GM21786 (cell line): ENCODE data around the gene KCTD19.

Experiments
- ATAC-seq: cut with Tn5 transposase; IDR thresholded peaks from one replicate; pipeline ENCODE4 v1.9.1; 2021; ENCODE audit not compliant: unreplicated experiment

Gene KCTD19

GRCh38 chr16:67283826-67284555 is 42.5 kb downstream of the KCTD19 start:
- no peak for ATAC-seq

GRCh38 chr16:67283039-67283825 is 43.3 kb downstream of the KCTD19 start:
- no peak for ATAC-seq

- ATAC-seq: no peak
These were observed 44.1 kb downstream of the KCTD19 start for GRCh38 chr16:67282447-67282805.

DNA sequence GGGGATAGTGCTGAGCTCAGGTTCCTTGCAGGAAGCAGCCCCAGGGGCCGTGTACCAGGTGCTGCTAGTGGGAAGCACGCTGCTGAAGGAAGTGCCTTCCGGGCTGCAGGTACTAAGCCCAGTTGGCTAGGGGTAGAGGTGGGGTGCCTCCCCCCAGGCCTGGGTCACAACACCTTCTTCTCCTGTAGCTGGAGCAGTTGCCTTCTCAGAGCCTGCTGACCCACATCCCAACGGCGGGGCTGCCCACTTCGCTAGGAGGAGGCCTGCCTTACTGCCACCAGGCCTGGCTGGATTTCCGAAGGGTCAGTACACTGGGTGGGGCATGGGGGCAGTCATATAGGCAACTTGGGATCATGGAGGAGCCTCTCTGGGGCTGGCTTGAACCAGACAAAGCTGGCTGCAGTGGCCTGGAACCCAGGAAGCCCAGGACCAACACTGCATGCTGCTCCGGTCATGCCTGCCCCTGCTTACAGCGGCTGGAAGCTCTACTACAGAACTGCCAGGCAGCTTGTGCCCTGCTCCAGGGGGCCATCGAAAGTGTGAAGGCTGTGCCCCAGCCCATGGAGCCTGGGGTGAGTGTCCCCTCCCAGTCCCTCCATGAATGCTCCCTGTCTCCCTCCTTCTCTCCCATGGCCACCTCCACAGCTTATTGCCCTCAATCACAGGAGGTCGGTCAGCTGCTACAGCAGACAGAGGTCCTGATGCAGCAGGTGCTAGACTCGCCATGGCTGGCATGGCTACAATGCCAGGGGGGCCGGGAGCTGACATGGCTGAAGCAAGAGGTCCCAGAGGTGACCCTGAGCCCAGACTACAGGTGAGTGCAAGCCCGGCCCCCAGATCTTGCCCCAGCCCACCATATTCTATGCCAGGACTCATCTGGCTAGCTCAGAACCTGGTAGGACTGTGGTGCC is 44.8 kb downstream of the KCTD19 start:
- no peak for ATAC-seq

GRCh38 chr16:67280090-67281015 is 46.2 kb downstream of the KCTD19 start:
- no peak for ATAC-seq

GRCh38 chr16:67279296-67280089 is 47.0 kb downstream of the KCTD19 start, which contains the start of gene PLEKHG4:
TSS of gene PLEKHG4 (plus strand) at chr16:67279532. CDS start at chr16:67280045, 513 bp downstream.
- peak; percentile 69 for ATAC-seq

- ATAC-seq: peak; percentile 38
These were observed 47.7 kb downstream of the KCTD19 start for GRCh38 chr16:67278773-67279295.

DNA sequence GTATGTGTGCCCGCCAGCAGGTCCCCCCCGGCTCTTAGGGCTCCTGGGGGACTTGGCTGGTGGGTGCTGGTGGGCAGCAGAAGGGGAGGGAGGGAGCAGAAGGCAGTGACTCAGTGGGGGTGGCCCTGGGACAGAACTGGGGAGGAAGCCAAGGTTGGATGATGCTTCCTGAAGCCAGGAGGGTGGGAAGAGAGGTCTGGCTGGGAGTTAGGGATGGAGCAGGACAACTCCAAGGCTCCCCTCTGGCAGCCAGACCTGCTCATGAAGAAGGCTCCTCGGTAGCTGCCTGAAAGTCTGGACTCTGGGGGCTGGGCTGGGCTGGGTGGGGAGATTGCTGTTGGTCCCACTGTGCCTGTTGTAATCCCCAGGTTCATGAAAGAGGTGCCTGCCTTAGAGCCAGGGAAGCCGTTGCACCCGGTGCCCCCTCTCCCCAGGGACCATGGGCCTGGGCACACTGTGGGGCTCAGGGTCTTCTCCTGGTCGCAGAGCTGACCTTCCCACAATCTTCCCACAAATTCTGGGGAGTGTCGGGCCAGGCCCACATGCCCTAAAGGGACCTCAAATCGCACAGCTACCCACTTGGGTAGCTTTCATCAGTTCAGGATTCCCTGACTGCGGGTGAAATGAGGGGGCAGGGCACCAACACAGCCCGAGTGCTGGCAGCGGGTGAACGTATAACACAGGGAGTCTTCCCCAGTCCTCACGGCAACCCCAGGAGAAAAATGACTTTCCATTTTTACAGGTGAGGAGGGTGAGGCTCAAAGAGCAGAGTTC is 48.4 kb downstream of the KCTD19 start:
- no peak for ATAC-seq

GRCh38 chr16:67277294-67277998 is 49.1 kb downstream of the KCTD19 start:
- no peak for ATAC-seq

GRCh38 chr16:67275321-67275720 is 51.2 kb downstream of the KCTD19 start:
- ATAC-seq: no peak

DNA sequence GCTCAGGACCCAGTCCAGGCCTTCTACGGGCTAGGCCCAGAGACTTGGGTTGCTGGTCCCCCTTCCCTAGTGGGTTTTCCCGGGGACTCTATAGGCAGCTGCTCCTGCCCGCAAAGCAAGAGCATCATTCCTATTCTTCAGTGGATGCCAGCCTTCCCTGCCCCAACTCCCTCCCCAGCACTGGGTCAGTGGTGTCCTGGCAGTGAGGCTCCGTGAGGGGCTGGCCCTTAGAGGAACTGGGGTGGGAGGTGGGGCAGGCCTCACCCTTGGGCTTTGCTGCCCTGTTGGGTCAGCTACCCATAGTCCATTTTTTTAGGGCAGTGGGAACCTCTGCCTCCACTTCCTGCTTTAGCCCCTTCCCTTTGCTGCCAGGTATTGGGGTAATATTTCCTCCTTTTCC is 55.1 kb downstream of the KCTD19 start:
- no peak for ATAC-seq

DNA sequence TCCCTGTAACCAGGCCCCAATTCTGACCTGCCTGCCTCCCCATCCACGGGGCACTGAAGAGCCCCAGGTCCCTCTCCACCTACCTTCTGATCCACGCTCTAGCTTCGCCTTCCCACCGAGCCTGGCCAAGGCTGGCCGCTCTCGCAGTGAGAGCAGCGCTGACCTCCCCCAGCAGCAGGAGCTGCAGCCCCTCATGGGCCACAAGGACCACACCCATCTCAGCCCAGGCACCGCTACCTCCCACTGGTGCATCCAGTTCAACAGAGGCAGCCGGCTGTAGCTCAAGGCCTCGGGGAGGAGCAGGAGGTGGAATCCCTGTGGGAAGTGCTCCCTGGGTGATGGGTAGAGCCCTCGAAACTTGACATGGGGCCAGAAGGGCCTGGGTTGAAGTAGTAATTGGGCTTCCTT is 55.6 kb downstream of the KCTD19 start:
- no peak for ATAC-seq

- no peak for ATAC-seq
These were observed 56.8 kb downstream of the KCTD19 start for GRCh38 chr16:67269766-67270165.

GRCh38 chr16:67268136-67268579 is 58.4 kb downstream of the KCTD19 start:
- no peak for ATAC-seq

DNA sequence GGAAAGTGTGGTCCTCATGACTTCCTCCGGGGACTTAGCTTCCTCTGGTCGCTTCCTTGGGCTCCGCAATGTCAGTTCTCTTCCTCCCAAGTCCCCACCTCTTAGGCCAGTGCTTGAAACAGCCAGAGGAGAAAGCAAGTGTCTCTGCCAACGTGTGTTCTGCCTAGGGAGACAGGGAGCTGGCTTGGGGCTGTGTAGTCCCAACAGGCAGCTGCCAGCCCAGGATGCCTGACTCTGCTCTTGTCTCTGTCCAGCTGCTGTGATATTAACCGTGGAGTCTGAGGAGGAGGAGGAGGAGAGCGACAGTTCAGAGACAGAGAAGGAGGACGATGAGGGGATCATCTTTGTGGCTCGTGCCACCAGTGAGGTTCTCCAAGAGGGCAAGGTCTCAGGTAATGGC is 60.7 kb downstream of the KCTD19 start:
- ATAC-seq: no peak

DNA sequence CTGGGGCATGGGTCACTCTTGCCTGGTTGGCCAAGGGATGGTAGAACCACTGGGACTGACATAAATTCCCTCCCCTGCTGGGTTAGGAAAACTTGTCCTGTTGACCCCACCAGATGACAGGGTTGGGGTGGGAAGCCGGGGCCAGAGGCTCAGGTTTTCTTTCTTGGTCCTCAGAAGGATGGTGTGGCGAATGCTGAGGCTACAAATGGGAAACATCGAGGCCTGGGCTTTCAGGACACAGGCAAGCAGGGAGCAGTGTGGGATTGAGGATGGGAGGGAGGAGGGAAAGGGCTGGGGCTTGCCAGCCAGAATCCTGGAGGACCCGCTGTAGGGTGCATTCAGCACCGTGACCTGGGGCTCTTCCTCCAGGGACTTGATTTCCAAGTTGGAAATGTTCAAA is 61.7 kb downstream of the KCTD19 start:
- no peak for ATAC-seq

- no peak for ATAC-seq
These were observed 62.3 kb downstream of the KCTD19 start for GRCh38 chr16:67264277-67264676.

DNA sequence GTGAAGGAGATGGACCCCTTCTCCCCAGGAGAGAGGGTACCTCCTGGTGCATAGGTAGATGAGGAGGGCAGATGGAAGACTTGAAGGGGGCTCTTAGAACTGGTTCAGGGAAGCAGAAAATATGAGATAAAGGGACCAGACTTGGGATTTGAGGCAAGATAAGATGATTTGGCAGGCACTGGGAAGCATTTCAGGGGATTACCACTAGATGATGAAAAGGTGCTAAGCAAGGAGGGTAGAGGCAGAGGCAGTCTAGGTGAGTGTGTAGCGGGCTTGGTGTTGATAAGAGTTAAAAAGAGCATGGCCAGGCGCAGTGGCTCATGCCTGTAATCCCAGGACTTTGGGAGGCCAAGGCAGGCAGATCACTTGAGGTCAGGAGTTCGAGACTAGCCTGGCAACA is 63.3 kb downstream of the KCTD19 start:
- ATAC-seq: no peak
